Astrocyte of the spinal cord (primary cell): ENCODE results near the gene CRTAP.
A peak's percentile ranks its signal among the peaks of the same experiment; 100 is the strongest.
"Not testable (repeated sequence)": the region's sequence is repeated elsewhere in the genome, so short reads cannot be mapped to it uniquely, and the experiment has no call there.

ENCODE experiments used
- DNase-seq: peaks from one replicate; pipeline ENCODE4 v3.0.0; 2011; ENCODE audit warnings: low read depth, low spot score
- H3K4me3 ChIP-seq: 2 replicates; pipeline ENCODE4 v1.5.1; 2011; ENCODE audit warnings: low read depth, mild to moderate bottlenecking, low read length, moderate library complexity
- in situ Hi-C: cut with HindIII; loops from 2 replicates; pipeline ENCODE4 v1.10.0; 2017; ENCODE audit warnings: low sequenced_read_pairs
- TF ChIP-seq, protein P1 (sequence below): IDR thresholded peaks from 2 replicates; pipeline ENCODE4 v1.5.1; 2012; ENCODE audit warnings: low read depth, mild to moderate bottlenecking, low read length, inconsistent platforms

The CRTAP gene

DNA sequence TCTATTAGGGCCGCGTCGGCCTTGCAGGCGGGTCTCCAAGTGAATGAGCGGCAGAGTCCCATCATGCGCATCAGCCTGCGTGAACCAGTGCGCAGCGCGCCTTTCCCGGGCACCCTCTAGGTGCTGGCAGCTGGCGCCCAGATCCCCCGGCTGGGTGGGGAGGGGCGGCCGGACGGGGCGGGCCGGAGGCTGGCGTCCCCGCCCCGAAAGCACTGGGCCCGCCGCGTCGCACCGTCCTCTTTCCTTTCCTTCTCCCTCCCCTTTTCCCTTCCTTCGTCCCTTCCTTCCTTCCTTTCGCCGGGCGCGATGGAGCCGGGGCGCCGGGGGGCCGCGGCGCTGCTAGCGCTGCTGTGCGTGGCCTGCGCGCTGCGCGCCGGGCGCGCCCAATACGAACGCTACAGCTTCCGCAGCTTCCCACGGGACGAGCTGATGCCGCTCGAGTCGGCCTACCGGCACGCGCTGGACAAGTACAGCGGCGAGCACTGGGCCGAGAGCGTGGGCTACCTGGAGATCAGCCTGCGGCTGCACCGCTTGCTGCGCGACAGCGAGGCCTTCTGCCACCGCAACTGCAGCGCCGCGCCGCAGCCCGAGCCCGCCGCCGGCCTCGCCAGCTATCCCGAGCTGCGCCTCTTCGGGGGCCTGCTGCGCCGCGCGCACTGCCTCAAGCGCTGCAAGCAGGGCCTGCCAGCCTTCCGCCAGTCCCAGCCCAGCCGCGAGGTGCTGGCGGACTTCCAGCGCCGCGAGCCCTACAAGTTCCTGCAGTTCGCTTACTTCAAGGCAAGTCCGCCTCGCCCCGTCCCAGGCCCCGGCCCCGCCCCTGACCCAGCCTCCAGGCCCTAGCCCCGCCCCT, at the start of gene CRTAP:
TSS of gene CRTAP (plus strand) at position 243 of the 850 bp plus-strand sequence. CDS start at position 307, 64 bp downstream.
- in situ Hi-C loops = no loop called here

DNA sequence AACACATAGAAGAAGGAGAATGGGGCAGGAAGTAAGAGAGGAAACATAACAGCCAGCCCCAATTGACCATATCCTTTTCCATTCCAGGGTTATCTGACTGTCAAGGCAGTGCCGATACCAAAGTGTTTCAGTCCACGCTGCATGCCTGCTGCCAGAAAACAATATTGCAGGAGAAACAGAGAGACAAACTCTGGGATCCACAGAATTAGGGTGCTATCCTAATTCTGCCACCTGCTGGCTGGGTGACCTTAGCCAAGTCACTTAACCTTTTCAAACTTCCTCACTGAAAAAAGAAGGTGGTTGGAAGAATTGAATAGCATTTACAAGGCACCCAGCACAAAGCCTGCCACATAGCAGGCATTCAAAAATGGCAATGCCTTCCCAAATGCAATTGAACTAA, 48.9 kb upstream of the CRTAP start:
- in situ Hi-C loops = no loop called here
- TF ChIP-seq, protein P1, sequence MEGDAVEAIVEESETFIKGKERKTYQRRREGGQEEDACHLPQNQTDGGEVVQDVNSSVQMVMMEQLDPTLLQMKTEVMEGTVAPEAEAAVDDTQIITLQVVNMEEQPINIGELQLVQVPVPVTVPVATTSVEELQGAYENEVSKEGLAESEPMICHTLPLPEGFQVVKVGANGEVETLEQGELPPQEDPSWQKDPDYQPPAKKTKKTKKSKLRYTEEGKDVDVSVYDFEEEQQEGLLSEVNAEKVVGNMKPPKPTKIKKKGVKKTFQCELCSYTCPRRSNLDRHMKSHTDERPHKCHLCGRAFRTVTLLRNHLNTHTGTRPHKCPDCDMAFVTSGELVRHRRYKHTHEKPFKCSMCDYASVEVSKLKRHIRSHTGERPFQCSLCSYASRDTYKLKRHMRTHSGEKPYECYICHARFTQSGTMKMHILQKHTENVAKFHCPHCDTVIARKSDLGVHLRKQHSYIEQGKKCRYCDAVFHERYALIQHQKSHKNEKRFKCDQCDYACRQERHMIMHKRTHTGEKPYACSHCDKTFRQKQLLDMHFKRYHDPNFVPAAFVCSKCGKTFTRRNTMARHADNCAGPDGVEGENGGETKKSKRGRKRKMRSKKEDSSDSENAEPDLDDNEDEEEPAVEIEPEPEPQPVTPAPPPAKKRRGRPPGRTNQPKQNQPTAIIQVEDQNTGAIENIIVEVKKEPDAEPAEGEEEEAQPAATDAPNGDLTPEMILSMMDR = no peak
- DNase-seq = no peak
- no peak overlapping the region for H3K4me3 ChIP-seq

More for the DNA sequence above, at the start of gene CRTAP:
- TF ChIP-seq, protein P1 = no peak
- H3K4me3 ChIP-seq = peak within 1 kb of the TSS; percentile 57
- DNase-seq = peak; percentile 98

DNA sequence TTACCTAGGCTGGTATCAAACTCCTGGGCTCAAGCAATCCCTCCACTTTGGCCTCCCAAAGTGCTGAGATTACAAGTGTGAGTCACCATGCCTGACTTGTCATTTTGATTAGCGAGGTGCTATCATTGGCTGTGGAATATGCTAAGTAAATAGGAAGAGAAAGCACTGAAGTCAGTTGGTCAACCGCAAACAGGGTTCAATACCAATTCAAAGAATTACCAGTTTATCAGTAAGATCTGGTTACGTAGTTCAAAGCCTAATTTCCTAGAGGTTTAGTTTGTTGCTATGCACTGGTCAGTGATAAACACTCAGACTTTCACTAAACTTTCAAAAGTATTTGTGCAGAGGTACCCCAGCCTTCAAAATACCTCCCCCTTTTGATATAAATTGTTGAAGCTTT, 46.3 kb upstream of the CRTAP start:
- no peak overlapping the region for H3K4me3 ChIP-seq
- TF ChIP-seq, protein P1 = no peak
- in situ Hi-C loops = no loop called here
- DNase-seq = peak; percentile 27

DNA sequence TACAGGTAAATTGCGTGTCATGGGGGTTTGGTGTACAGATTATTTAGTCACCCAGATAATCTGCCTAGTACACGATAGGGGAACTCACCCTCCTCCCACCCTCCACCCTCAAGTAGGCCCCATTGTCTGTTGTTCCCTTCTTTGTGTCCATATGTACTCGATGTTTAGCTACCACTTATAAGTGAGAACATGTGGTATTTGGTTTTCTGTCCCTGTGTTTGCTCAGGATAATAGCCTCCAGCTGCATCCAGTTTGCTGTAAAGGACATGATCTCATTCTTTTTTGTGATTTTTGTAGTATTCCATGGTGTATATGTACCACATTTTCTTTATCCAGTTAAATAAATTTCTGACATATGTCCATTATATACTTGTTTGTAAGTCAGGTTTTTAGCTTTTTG, 44.0 kb upstream of the CRTAP start:
- H3K4me3 ChIP-seq, in situ Hi-C loops: not testable (repeated sequence)

DNA sequence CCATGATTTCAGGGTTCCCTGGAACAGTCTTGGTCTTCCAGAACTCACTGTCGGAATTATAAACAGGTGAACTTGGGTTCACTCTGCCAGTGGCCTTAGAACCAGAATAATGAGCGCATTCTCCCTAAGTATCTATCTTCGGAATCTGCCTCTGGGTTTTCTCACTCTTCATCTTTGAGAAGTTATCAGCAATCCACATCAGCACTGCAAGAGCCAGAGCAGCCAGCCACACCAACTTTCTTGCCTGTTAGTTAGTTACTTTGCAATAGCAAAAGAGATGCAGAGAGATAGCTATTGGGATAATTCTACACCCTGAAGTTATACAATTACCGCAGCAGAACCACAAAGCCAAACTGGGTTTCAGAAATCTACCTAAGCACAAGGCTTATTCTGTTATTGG, 42.6 kb upstream of the CRTAP start:
- TF ChIP-seq, protein P1 = no peak
- no peak overlapping the region for H3K4me3 ChIP-seq
- in situ Hi-C loops = no loop called here
- DNase-seq = no peak

More for the DNA sequence above, 44.0 kb upstream of the CRTAP start:
- DNase-seq = not testable (repeated sequence)

DNA sequence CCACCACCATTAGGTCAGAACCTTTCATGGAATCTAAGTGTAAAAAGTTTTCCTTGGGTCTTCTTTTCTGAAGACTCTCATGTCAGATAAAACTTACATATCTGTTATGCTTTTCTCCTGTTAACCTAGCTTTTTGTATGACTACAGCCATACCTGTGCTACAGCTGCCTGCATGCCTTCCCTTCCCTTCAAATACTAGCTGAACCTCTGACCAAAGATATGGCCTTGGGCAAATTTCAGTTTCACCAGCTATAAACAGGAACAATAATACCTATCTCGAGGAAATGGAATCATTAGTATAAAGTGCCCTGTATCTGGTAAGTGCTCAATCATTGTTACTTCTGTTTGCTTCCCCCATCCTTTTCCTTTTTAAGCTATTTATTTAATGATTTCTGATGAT, 41.9 kb upstream of the CRTAP start:
- no peak for DNase-seq
- TF ChIP-seq, protein P1 = no peak
- in situ Hi-C loops = no loop called here
- H3K4me3 ChIP-seq = no peak overlapping the region
